ENCODE data around the gene UBE2H. TPM values are rescaled to one million over a fixed set of nuclear protein-coding genes. Genes with fewer than 3 reads are reported as not detected.

The UBE2H gene
- total RNA-seq, 1 donor from 2014 or later = 114 TPM

DNA sequence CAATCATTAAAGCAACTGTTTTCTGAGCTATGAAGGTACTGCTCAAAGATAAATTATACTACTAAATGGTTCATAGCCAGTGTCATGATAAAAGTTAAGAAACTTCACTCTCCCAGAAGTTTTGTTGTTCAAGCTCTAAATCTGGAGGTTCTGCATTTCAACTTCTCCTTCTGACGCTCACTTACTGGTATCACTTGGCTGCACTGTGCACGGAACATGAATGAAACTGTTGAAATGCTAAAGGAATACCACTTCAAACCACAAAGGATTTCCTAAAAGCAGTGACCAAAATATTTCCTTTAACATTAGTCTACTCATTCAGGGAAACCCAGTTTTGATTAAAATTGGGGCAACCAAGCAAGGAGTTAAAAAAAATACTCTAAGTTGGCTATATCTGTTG is 93.6 kb downstream of the UBE2H start:
- Mint-ChIP-seq H3K36me3 (peaks cover 7% of the 10 kb centered on the region), H3K27ac (no peak overlapping the region), H3K9me3 (no peaks in the 10 kb centered on the region), H3K4me3 (no peak overlapping the region), H3K27me3 (ENCODE audit: insufficient read depth, low read depth) (no peaks in the 10 kb centered on the region), H3K4me1 (peaks cover 23% of the 10 kb centered on the region)
- H3K4me1 ChIP-seq = peaks cover 13% of the 10 kb centered on the region
- peaks cover 93% of the 10 kb centered on the region for H4K20me1 ChIP-seq (ENCODE audit: low read depth)
- DNase-seq (ENCODE audit: low spot score) = no peak
- no peak for TF ChIP-seq CTCF (IDR thresholded peaks at IDR 0.05)
- no peak for TF ChIP-seq EZH2phosphoT487 (IDR thresholded peaks at IDR 0.05)
- TF ChIP-seq EZH2 (IDR thresholded peaks at IDR 0.05) = no peak
- H3K79me2 ChIP-seq (ENCODE audit: low read depth) = peaks cover 69% of the 10 kb centered on the region
- no peak overlapping the region for H2AFZ ChIP-seq (replicated peaks)
- H3K27me3 ChIP-seq = no peaks in the 10 kb centered on the region
- no peaks in the 10 kb centered on the region for H3K36me3 ChIP-seq
- no peaks in the 10 kb centered on the region for H3K9me3 ChIP-seq (ENCODE audit: low read depth)
- H3K27ac ChIP-seq = no peak overlapping the region
- H3F3A ChIP-seq (ENCODE audit: low read depth) = peaks cover 17% of the 10 kb centered on the region
- no peak overlapping the region for H3K9ac ChIP-seq
- H3K4me3 ChIP-seq = no peak overlapping the region
- no peak overlapping the region for H3K4me2 ChIP-seq

GRCh38 chr7:129858490-129858889 is 94.3 kb downstream of the UBE2H start:
- DNase-seq (ENCODE audit: low spot score) = no peak
- H3K27me3 Mint-ChIP-seq (ENCODE audit: insufficient read depth, low read depth) = no peaks in the 10 kb centered on the region
- Histone ChIP-seq H3K9ac (no peak overlapping the region), H3K36me3 (no peaks in the 10 kb centered on the region), H3K4me1 (peaks cover 13% of the 10 kb centered on the region), H3K79me2 (ENCODE audit: low read depth) (peaks cover 64% of the 10 kb centered on the region), H3K27me3 (no peaks in the 10 kb centered on the region), H2AFZ (replicated peaks) (no peak overlapping the region), H4K20me1 (ENCODE audit: low read depth) (peaks cover 92% of the 10 kb centered on the region), H3K27ac (no peak overlapping the region), H3K4me3 (no peak overlapping the region), H3K4me2 (no peak overlapping the region), H3K9me3 (ENCODE audit: low read depth) (no peaks in the 10 kb centered on the region), H3F3A (ENCODE audit: low read depth) (peaks cover 12% of the 10 kb centered on the region)
- H3K4me1 Mint-ChIP-seq = peaks cover 21% of the 10 kb centered on the region
- H3K4me3 Mint-ChIP-seq = no peak overlapping the region
- H3K9me3 Mint-ChIP-seq = no peaks in the 10 kb centered on the region
- H3K27ac Mint-ChIP-seq = no peak overlapping the region
- peaks cover 7% of the 10 kb centered on the region for H3K36me3 Mint-ChIP-seq
- TF ChIP-seq CTCF (IDR thresholded peaks at IDR 0.05) (no peak), EZH2phosphoT487 (IDR thresholded peaks at IDR 0.05) (no peak), EZH2 (IDR thresholded peaks at IDR 0.05) (no peak)

DNA sequence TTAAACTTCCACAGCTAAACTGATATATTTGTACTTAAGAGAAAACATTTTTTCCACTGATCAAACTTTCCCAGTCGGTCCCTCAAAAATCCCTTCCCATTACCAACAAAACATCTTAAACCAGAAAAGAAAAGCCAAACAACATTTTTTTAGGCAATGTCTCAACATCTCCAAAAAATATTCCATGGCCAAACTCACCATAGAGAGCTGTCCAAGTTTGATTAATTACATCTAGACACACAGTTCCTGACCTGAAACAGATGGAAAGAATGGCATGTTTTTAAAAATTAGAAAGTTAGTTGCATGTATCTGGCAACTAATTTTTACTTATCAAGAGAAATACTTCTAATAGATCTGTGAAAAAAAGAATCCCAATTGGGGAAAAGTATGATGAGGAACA is 95.4 kb downstream of the UBE2H start:
- no peaks in the 10 kb centered on the region for H3K36me3 ChIP-seq
- no peak overlapping the region for H3K4me3 Mint-ChIP-seq
- H3K36me3 Mint-ChIP-seq = peaks cover 8% of the 10 kb centered on the region
- no peak for DNase-seq (ENCODE audit: low spot score)
- no peak overlapping the region for H3K9ac ChIP-seq
- no peak overlapping the region for H3K4me3 ChIP-seq
- peaks cover 12% of the 10 kb centered on the region for H3K4me1 Mint-ChIP-seq
- H3K27ac ChIP-seq = no peak overlapping the region
- H3K9me3 ChIP-seq (ENCODE audit: low read depth) = no peaks in the 10 kb centered on the region
- peaks cover 1% of the 10 kb centered on the region for H3K4me1 ChIP-seq
- TF ChIP-seq CTCF (IDR thresholded peaks at IDR 0.05) = no peak
- TF ChIP-seq EZH2 (IDR thresholded peaks at IDR 0.05) = no peak
- no peak for TF ChIP-seq EZH2phosphoT487 (IDR thresholded peaks at IDR 0.05)
- H3K27ac Mint-ChIP-seq = no peak overlapping the region
- H3K79me2 ChIP-seq (ENCODE audit: low read depth) = peaks cover 60% of the 10 kb centered on the region
- H3F3A ChIP-seq (ENCODE audit: low read depth) = peaks cover 5% of the 10 kb centered on the region
- H4K20me1 ChIP-seq (ENCODE audit: low read depth) = peaks cover 91% of the 10 kb centered on the region
- H2AFZ ChIP-seq (replicated peaks) = no peak overlapping the region
- no peaks in the 10 kb centered on the region for H3K27me3 ChIP-seq
- H3K27me3 Mint-ChIP-seq (ENCODE audit: insufficient read depth, low read depth) = no peaks in the 10 kb centered on the region
- H3K9me3 Mint-ChIP-seq = no peaks in the 10 kb centered on the region
- no peak overlapping the region for H3K4me2 ChIP-seq

All from neural progenitor cell (in vitro differentiated cells).